ENCODE data around the gene TFF3. TPM values are rescaled to one million over a fixed set of nuclear protein-coding genes. Genes with fewer than 3 reads are reported as not detected.

Gene TFF3
- total and polyA plus RNA-seq, 2 of the 13 experiments (the other 11 are each of a cell fraction or from before 2014, with no cell fraction given) = 14.2 to 26.9 TPM

DNA sequence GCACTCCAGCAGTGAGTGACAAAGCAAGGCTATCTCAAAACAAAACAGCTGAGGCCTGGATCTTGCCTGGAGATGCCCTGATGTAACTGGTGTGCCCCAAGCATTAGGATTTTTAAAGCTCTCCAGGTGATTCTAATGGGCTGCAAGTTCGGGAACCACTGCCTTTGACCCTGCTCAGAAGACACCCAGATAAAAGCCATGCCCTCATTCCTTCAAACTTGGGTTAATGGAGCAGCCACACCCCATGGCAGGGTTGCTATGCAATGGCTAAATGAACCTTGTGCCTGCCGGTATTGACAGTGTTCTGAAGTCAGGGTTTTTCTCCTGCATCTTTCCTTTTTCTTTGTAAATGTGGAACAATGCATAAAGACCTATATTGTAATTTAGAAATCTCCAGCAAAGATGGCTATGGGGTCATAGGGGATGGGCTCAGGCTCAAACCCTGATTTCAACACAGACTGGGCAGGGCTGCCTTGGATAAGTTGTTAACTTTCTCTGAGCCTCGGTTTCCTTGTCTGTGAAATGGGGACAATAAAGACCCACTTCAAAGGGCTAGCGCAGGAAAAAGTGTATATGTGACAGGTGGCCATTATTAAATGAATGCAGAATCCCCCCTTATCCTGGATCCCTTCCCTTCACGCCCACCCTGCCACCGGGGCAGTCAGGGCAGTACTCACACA, 453 bp downstream of the TFF3 start (continued):
- TF ChIP-seq CEBPZ (IDR thresholded peaks at IDR 0.05; ENCODE audit: low read length) (no peak), CEBPG (CRISPR knock-in tag; IDR thresholded peaks at IDR 0.05) (0 out of 2 replicates have a peak, but pooled peaks have one; percentile 8), ZNF629 (CRISPR knock-in tag; conservative IDR thresholded peaks at IDR 0.05) (peak; percentile 98), ZNF678 (CRISPR knock-in tag; IDR thresholded peaks at IDR 0.05) (no peak), RNF219 (CRISPR knock-in tag; IDR thresholded peaks at IDR 0.05) (no peak), MBNL3 (CRISPR knock-in tag; conservative IDR thresholded peaks at IDR 0.05) (no peak), KLF6 (CRISPR knock-in tag; IDR thresholded peaks at IDR 0.05) (no peak), JARID2 (CRISPR knock-in tag; IDR thresholded peaks at IDR 0.05; ENCODE audit: insufficient replicate concordance) (no peak), KDM1A (CRISPR knock-in tag; IDR thresholded peaks at IDR 0.05) (peak; percentile 80), MAFK (conservative IDR thresholded peaks at IDR 0.05 in 1 of 2, IDR thresholded peaks at IDR 0.05 in 1 of 2; ENCODE audit: low read length in 2 of 2) (no peak), ELF3 (CRISPR knock-in tag; IDR thresholded peaks at IDR 0.05) (no peak), ZMYM2 (CRISPR knock-in tag; IDR thresholded peaks at IDR 0.05) (peak; percentile 47; the same call in 1 of the 2 replicates), ZNF614 (CRISPR knock-in tag; IDR thresholded peaks at IDR 0.05; ENCODE audit: borderline replicate concordance) (no peak), THAP7 (CRISPR knock-in tag; IDR thresholded peaks at IDR 0.05) (no peak)
- TF ChIP-seq, protein P1, sequence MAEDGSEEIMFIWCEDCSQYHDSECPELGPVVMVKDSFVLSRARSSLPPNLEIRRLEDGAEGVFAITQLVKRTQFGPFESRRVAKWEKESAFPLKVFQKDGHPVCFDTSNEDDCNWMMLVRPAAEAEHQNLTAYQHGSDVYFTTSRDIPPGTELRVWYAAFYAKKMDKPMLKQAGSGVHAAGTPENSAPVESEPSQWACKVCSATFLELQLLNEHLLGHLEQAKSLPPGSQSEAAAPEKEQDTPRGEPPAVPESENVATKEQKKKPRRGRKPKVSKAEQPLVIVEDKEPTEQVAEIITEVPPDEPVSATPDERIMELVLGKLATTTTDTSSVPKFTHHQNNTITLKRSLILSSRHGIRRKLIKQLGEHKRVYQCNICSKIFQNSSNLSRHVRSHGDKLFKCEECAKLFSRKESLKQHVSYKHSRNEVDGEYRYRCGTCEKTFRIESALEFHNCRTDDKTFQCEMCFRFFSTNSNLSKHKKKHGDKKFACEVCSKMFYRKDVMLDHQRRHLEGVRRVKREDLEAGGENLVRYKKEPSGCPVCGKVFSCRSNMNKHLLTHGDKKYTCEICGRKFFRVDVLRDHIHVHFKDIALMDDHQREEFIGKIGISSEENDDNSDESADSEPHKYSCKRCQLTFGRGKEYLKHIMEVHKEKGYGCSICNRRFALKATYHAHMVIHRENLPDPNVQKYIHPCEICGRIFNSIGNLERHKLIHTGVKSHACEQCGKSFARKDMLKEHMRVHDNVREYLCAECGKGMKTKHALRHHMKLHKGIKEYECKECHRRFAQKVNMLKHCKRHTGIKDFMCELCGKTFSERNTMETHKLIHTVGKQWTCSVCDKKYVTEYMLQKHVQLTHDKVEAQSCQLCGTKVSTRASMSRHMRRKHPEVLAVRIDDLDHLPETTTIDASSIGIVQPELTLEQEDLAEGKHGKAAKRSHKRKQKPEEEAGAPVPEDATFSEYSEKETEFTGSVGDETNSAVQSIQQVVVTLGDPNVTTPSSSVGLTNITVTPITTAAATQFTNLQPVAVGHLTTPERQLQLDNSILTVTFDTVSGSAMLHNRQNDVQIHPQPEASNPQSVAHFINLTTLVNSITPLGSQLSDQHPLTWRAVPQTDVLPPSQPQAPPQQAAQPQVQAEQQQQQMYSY (CRISPR knock-in tag; IDR thresholded peaks at IDR 0.05) = no peak
- TF ChIP-seq, protein P2, sequence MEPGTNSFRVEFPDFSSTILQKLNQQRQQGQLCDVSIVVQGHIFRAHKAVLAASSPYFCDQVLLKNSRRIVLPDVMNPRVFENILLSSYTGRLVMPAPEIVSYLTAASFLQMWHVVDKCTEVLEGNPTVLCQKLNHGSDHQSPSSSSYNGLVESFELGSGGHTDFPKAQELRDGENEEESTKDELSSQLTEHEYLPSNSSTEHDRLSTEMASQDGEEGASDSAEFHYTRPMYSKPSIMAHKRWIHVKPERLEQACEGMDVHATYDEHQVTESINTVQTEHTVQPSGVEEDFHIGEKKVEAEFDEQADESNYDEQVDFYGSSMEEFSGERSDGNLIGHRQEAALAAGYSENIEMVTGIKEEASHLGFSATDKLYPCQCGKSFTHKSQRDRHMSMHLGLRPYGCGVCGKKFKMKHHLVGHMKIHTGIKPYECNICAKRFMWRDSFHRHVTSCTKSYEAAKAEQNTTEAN (CRISPR knock-in tag; conservative IDR thresholded peaks at IDR 0.05) = no peak
